GM19438 (cell line): ENCODE data around the gene PADI1.

Experiments used
- ATAC-seq: cut with Tn5 transposase; IDR thresholded peaks from one replicate; pipeline ENCODE4 v1.9.1; 2021; ENCODE audit warnings: low read depth; ENCODE audit not compliant: unreplicated experiment

The PADI1 gene

GRCh38 chr1:17293681-17294425, 88.9 kb downstream of the PADI1 start:
- ATAC-seq = no peak

DNA sequence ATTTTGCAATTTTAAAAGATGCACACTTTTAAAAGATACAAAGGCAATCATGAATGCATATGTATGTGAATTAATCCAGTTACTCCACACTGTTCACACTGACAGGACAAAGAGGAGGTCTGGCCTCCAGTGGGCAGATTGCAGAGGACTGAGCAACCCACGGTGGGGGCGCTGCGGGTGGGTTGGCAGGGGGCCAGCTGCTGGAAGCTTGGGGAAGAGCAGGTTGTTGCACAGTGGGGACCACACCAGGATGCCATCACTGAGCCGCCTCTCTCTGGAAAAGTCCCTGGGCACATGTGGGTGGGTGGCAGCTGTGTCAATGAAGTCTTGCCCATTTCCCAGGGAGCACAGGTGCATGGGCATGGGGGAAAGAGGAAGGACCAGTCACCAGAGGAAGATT, 90.4 kb downstream of the PADI1 start:
- ATAC-seq = no peak
